Measurements from ENCODE around the gene CTRB2.

CTRB2 gene

DNA sequence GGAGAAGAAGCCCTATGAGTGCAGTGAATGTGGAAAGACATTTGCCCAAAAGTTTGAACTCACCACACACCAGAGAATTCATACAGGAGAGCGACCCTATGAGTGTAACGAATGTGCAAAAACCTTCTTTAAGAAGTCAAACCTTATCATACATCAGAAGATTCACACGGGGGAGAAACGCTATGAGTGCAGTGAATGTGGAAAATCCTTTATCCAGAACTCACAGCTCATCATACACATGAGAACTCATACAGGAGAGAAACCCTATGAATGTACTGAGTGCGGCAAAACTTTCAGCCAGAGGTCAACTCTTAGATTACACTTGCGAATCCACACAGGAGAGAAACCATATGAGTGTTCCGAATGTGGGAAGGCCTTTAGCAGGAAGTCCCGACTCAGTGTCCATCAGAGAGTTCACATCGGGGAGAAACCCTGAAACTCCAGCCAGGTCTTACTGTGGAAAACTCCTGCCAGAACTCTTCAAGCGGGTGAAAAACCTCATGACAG, 37.0 kb downstream of the CTRB2 start:
- DNase-seq (ENCODE audit: low spot score), result no peak

DNA sequence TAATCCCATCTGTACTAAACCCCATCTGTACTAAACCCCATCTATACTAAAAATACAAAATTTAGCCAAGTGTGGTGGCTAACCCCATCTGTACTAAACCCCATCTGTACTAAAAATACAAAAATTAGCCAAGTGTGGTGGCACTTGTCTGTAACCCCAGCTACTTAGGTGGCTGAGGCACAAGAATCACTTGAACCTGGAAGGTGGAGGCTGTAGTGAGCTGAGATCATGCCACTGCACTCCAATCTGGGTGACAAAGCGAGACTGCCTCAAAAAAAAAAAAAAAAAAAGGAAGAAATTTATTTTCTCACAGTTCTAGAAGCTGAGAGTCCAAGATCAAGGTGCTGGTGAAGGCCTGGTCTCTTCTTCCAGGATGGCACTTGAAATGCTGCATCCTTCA, 46.6 kb downstream of the CTRB2 start:
- no peak for DNase-seq (ENCODE audit: low spot score)
